ENCODE results near the gene IL1A.

The IL1A gene

DNA sequence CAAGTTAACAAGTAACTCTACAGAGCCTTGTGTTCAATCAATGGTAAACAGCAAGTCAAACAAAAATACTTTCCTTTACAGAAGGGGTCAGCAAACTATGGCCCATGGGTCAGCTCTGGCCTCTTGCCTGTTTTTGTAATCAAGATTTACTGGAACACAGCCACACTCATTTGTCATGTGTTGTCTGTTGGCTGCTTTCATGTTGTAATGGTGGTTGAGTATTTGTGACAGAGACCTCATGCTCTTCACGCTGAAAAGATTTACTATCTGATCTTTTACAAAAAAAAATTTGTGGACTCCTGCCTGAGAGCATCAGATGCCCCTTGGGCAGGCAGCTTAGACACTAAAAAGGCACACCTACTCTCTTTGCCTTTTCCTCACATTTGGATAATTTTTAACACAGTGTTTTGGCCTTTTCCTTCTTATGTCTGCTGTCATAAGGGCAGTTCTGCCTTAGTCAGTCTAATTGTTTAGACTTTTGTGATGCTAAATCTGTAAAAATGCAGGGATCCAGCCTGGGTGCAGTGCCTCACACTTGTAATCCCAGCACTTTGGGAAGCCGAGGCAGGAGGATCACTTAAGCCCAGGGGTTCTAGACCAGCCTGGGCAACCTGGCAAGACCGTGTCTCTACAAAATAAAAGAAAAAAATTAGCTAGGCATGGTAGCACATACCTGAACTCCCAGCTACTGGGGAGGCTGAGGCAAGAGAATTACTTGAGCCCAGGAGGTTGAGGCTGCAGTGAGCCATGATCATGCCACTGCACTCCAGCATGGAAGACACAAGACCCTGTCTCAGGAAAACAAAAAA is 34.0 kb upstream of the IL1A start:
- no peak for DNase-seq

DNA sequence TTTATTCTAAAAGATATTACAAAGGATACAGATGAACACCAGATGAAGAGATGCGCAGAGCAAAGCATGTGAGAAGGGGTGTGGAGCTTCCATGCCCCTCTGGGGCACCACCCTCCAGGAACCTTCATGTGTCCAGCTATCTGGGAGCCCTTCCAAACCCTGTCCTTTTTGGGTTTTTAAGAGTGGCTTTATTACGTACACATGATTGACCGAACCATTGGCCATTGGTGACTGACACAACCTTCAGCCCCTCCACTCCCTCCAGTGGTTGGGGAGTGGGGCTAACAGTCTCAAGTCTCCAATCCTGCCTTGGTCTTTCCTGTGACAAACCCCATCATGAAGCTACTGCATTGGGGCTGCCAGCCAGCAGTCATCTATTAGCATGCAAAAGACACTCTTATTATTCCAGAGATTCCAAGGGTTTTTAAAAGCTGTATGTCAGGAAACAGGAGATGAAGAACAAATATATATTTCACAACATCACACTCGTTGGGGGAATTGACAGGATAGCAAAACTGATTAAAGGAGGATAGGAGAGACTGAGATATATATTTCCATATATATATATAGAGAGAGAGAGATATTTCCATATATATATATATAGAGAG is 32.9 kb upstream of the IL1A start:
- no peak for DNase-seq

DNA sequence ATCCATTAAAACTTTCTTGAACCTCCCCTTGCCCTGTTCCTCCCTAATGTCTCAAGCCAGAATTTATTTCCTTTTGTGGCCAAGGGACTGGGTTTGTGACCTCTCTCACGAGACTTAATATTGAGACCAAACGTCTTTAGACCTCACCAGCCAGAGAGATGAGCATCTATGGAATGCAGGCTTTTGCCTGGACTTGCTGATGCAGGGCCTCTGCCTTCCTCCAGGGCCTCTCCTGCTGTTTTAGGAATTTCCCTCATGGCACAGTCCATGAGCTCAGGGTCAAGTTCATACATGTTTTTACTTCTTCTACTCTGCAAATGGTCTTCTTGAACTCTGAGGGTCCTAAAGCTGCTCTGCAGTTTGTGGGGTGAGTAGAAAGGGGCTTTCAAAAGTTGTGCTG is 30.0 kb upstream of the IL1A start:
- no peak for DNase-seq

DNA sequence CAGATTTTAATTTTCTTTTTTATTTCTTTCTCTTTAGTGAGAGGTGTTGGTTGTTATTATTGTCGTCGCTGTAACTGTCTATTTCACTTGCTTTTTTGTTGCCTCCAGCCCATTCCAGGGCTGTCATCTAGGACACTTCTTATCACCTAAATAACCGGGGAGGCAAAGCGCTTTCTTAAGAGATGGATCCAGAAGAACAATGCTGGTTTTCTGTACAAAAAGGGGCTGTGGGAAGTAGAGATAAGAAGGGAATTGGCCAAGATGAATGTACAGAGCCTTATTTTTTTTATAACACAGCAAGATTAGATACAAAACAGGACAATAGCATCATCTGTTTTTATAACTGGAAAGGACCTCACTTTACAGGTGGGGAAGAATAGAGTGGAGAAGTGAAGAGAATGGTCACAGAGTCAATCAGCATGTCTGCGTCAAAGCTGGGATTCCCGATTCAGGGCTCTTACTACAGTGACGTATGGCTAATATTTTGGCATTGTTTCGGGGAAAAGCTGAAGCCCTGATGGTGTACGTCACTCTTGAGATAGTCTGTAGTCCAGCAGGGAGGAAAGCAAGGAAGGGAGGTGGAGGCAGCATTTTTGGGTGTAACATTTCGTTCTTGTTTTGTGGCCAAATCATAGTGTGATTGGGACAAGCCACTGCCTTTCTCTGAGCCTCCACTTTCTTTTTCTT is 29.1 kb upstream of the IL1A start:
- DNase-seq = no peak

DNA sequence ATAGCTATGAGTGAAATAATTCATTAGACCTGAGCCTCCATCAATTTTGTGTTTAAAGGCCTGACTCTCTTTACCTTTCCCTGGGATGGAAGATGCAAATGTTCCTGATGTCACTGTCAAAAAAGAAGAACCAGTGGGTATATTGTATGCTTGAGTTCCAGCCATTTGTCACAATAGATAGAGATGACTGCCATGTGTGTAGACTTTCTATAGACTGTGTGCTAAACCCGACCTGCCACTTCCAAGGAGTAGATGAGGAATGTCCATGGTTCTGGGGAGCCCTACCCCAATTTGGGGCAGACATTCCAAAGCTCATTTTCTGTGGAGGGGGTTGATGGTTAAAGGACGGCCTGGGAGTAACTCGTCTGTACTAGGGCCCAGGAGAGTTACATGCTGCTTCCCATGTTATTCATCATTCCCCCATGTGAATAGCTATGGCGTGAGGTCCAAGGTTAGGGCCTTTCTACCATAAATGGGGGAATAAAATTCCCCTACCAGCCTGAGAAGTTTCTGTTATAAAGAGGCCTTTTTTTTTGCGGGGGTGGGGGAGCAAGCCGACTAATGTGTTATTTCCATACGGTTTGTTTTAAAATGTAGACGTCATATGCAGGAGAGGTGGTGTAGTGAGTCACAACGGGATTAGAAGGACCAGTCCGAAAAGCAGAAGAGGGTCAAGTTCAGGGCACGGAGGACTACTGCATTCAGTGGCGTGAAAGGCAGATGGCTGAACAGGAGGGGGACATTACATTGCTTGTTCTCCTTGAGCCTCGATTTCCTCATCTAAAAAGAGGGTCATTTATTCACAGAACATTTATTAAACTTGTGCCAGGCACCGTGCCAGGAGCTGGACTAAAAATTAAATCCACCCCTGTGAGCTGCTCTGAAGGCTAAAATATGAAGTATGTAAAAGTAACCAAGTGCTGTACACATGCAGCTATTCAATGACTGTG is 28.3 kb upstream of the IL1A start:
- no peak for DNase-seq

DNA sequence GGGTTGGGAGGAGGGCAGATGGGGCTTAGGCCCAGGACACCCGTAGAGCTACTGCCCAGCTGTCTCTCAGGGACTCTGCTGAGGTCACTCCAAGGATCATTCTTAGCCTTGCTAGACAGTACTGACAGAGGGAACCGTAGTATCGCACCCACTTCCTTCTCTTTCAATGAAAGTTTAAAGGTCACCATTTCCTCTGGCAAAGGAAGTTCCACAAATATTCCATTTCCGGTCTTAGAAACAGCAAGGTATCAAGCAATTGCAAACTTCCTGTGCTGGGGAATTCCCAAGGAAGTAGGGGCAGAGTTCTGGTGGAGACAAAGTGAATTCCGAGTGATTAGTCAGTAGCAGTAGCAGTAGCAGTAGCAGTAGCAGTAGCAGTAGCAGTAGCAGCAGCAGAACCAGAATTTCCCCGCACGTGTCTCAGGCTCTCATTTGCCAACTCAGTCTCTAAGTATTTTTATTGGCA is 27.6 kb upstream of the IL1A start:
- DNase-seq = no peak

DNA sequence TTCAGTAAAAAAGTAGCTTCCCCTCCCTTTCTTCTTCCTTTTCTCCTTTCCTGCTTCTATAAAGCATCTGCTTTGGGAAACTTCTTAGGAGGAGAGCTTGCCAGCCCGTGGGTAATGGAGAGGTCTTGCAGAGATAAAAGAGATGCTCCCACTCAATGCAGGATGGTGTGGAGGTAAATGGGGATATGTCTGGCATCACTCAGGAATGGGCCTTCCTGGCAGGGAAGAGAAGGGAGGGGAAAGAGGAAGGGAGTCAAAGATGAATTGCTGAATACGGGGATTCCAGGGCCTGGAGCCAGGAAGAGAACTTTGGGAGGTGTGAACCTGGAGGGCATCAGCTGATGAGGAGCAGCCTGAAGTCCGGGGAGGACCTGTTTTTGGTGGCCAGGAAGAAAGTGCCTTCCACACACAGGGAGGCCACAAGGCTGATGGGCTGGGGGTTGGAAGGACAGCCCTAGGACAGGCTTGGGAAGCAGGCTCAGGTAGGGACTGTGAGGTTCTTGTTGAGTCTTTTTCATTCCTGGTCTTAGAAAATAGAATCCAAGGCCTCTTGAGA is 27.1 kb upstream of the IL1A start:
- DNase-seq = no peak

DNA sequence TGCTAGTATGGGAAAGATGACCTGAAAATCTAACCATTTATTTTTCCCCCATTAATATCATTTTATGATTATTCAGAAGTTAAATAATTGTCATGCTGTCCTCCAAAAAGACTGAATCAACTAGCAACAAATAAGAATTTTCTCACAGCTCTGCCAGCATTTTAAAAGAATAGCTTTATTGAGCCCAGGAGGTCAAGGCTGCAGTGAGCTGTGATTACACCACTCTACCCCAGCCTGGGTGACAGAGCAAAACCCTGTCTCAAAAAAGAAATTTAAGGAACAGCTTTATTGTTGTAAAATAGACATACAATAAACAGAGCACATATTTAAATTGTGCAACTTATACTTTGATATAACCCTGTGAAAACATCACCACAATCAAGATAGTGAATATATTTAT is 24.8 kb upstream of the IL1A start:
- DNase-seq = no peak

DNA sequence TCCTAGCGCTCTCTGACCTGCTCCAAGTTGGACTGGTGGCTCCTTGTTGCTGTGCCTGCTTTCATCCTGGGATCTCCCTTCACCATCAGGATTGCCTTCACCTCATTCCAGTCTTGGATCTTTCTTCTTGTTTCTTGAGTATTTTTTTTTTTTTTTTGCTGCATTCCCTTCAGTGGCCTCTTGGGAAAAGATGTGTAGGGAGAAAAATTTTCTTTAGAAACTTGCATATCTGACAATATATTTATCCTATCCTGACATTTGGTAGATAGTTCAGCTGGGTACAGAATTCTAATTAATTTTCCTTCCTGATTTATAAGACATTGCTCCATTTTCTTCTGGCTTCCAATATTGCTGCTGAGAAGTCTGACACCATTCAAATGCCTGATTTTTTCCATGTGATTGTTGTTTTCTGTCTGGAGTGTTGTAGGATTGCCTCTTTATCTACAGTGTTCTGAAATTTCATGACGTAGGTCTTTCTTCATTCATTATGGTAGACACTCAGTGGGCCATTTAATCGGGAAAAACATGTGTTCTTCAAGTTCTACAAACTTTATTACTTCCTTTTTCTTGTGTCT is 23.0 kb upstream of the IL1A start:
- no peak for DNase-seq

DNA sequence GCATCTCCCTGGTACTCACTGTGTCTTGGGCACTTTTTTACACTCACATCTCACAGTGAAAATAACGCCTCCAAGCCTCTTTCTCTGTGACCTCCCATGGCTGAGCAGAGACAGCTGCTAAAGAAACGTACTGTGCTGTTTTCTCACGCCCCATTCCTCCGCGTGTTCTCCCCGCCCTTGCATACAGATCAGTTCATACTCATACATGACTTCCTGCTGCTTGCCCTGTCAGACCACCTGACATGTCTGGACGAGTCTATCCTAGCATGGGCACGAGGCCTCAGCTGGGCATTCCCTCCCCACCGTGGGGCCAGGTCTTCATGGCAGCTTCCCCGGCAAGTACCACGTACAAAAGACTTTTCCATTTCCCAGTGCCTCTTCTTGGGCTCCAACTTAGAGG is 21.2 kb upstream of the IL1A start:
- DNase-seq = no peak

DNA sequence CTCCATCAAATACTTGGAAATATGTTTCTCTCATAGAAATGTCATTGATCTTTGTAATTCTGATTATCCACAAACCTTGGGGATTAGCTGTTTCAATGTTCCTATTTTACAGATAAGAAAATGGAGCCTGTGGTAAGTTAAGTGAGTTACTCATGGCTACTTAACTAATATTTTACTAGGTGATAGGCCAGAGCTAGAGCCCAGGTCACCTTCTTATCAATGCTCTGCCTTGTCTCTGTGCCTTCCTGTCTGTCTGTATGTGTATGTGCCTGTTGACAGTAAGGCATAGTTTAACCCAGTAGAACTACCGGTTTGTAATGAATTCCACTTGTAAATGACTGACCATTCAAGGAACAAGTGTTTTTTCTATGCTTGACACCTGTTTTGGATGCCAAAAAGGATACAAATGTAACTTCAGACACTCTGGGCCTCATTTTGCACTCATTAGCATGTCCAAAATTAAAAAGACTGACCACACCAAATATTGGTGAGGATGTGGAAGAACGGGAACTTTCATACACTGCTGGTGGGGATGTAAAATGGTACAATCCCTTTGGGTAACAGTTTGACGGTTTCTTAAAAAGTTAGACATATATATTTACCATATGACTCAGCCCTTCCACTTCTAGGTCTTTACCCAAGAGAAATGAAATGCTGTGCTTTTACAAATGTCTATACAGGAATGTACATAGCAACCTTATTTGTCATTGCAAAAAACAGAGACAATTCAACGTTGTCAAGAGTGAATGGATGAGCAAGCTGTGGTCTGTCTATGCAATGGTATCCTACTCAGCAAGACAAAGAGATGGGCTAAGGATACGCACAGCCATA is 19.6 kb upstream of the IL1A start:
- DNase-seq = no peak

DNA sequence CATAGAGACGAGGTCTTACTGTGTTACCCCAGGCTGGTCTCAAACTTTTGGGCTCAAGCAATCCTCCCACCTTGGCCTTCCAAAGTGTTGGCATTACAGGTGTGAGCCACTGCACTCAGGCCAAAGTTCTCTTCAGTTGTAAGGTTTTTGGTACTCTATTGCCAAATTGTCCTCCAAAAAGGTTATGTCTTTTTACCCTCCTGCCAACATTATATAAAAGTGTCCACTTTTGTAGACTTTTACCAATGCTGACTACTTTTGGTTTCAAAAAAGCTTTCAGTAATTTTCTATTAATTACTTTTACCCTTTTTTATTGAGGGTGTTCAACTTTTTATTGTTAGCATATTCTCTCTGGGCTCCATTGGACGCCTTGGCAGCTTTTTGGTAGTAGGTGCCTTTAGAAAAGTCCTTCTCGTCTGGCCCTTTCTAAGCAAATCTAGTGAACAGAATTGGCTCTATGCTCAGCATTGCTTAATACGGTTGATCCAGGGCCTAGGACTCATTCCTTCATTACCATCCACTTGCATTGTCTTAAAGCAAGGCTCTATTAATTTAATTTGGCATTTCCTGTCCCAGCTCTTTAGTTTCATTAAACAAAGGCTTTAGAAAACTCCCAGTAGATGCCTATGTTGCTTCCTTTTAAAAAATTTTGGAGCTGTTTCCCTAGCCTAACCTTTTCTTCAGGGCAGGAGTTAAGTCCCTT is 16.7 kb upstream of the IL1A start:
- DNase-seq = no peak

DNA sequence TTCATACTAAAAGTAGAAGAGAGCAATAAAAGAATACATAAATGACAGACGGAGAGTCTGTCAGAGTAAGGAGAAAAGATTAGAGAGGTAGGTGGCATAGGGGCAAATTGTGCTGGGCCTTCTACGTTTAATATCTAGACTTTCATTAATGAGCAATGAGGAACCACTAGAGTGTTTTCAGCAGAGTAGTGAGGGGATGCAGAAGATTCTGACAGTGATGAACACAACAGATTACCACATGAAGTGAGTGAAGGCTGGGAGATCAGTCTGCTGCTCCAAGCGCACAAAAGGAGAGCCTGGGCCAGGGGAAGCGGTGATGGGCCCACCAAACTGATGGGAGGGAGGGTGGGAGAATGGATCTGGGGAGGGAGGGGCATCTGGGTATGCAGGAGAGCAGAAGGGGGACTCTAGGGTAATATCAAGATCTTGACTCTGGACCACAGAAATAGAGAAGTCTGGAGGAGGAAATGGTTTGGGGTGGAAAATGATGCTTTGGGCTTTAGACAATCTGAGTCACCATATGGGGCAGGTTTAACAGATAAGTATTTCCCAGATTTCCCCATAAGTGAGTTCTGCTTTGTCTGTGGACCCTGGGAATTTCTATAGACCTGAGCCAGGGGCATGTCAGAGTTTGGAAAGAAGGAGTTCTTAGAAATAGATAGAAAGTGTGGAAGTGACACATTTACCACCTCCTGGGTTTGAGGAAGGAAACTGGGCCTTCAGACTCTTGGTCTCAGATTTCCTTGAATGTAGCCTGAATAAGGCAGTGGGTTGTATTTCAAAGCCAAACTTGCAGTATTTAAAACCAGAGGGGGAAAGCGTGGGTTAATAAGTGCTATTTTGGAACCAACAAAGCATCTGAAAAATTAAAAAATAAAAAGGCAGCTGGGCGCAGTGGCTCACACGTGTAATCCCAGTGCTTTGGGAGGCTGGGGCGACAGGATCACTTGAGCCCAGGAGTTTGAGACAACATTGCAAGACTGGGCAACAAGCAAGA is 15.0 kb upstream of the IL1A start:
- no peak for DNase-seq

DNA sequence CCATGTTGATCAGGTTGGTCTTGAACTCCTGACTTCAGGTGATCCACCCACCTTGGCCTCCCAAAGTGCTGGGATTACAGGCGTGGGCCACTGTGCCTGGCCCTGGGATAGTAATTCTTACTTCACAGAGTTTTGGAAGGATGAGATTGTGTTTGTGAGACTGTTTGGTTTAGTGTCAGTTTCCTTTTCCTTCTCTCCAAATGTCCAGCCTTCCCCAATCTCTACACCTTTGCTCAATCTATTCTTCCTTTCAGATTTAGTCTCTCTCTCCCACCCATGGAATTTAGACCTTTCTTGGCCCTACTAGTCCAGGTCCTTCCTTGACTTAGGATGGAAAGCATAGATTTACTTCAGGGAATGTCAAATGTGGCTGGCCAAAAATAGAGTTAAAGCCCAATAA is 12.2 kb upstream of the IL1A start:
- no peak for DNase-seq

DNA sequence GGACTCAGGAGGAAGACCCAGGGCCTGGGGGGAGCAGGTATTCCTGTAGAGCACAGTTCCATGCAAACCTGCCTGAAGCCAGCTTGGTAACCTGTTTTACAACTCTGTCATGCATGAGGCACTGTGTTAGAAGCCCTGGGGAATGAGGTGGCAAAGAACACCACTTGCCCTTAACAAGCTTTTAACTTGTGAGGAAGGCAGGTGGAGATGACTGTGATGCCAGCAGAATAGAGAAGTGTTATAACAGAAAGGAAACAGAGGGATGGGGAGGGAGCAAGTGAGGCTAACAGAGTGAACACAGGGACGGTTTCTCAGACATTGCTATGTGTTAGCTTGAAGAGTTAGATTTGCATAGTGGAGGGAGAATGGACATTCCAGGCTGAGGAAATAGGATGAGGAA is 11.5 kb upstream of the IL1A start:
- DNase-seq = no peak

DNA sequence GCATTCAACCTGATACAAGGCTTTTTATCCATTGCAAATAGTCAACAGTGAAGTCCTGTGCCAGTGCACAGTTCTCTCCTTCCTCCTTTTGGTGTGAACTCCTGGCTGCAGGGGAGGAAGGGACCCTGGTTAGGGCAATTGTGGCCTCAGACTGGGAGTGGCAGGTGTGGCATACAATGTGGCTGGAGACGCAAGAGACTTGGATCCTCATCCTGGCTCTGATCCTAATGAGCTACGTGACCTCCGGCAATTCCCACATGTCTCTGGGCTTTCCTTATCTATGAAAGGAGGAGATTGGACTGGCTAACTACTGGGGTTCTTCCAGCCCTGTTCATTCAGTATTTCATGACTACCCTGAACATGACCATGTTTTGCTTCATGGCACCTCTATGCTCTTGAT is 10.5 kb upstream of the IL1A start:
- no peak for DNase-seq

DNA sequence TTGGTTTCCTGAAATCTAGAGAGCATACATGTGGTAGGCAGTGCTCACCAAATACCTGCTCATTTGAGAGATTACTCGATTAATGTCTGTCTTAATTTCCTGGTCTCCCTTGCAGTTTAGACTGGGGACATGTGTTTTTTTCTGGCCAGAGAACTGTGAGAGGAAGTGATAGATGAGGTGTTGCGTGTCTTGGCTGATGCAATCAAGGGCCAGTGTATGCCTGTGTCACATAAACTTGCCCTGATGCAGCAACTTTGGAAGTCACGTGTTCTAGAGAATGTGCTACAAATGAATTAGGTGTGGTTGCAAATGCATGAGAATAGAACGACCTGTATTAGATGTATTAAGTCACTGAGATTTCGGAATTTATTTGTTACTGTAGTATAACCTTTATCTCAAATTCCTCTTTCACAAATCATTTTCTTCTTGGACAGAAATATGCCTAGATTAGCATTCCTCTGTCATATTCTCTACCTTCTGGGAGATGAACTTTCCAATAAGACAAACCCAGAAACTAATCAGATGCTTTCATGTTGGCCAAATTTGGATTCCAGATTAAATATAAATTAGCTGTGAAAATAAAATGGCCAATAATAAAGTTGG is 9.9 kb upstream of the IL1A start:
- DNase-seq = no peak

DNA sequence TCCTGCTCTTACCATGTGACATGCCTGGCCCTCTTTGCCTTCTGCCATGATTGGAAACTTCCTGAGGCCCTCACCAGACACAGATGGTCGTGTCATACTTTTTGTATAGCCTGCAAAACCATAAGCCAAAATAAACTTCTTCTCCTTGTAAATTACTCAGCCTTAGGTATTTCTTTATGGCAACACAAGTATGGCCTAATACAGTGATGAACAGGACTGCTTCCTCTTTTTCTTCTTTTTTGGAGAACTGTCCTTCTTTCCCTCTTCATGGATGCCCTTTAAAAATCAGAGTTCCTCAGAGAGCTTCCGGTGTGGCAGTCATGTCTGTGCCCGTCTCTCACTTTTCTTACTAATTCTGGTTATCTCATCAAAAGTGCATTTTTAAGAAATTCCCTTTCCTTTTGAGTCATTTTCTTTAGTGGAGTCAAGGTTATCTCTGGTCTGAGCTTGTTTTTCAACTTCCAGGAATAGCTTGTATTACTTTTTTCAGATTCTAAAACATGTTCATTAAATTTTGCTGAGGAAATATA is 9.2 kb upstream of the IL1A start:
- DNase-seq = no peak

DNA sequence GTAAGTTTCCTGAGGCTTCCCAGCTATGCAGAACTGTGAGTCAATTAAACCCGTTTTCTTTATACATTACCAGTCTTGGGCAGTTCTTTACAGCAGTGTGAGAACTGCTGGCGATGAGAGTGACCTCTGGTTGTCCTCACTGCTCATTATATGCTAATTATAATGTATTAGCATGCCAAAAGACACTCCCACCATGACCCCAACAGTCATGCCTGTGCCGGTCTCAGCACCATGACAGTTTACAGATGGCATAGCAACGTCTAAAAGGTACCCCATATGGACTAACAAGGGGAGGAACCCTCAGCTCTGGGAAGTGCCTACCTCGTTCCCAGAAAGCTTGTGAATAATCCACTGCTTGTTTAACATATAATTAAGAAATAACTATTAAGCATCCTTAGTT is 8.1 kb upstream of the IL1A start:
- DNase-seq = no peak
